ENCODE measurements around the gene VAMP4.
"Not testable (repeated sequence)": the region's sequence is repeated elsewhere in the genome, so short reads cannot be mapped to it uniquely, and the experiment has no call there.

VAMP4 gene

DNA sequence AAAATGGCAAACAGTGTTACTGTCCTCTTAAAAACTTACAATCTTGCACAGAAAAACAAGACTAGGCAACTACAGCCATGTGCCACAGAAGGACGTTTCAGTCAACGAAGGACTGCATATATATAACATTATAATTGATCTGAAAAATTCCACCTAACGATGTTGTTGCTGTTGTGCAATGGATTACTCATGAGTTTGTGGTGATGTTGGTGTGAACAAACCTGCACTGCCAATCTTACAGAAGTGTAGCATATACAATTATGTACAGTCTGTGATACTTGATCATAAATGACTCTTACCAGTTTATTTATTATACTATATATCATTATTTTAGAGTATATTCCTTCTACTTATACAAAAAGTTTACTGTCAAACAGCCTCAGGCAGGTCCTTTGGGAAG, 6.8 kb upstream of the VAMP4 start:
- DNase-seq: no peak

DNA sequence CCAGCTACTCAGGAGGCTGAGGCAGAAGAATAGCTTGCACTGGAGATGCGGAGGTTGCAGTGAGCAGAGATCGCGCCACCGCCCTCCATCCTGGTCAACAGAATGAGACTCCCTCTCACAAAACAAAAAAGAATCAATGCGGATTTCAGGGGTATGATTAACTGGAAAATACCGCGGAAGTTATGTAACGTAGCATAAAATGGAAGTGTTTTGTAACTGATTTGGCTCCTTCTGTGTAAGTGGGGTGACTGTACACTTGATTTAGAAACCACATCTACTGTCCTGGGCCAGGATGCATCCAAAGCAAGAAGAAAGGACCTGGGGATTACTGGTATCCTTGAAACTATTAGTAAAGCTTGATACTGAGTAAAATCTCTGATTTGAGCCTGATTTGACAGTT, 3.1 kb upstream of the VAMP4 start:
- peak; percentile 74 for DNase-seq

DNA sequence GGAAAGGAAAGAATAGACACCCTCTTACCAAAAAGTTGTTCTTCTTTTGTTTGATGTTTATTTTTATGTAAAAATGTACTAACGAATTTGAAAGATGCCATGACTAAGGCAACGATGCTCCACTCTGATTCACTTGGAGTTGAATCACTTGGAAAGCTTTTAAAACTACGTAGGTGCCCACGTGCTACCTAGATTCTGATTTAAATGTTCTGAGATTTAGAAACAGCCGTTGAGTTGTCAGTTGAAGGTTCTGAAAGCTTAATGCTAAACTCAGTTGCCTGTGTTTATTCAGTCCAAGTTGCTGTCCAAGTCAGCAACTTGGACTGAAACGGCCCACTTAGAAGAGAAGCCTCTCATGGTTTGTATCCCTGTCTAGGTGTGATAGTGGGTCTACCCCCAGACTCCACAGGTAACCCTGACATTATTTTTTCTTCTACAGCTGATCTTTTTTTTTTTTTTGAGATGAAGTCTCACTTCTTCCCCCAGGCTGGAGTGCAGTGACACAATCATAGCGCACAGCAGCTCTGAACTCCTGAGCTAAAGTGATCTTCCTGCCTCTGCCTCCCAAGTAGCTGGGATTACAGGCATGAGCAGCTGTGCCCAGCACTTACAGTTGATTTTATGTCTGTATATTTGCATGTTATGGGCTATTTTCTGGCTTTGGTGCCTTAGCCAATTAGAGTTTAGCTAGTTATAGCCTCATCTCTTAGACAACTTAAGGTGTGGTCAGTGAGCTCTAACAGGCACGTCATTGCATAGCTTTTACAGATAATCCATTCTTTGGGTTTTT, 1.4 kb upstream of the VAMP4 start:
- no peak for DNase-seq

DNA sequence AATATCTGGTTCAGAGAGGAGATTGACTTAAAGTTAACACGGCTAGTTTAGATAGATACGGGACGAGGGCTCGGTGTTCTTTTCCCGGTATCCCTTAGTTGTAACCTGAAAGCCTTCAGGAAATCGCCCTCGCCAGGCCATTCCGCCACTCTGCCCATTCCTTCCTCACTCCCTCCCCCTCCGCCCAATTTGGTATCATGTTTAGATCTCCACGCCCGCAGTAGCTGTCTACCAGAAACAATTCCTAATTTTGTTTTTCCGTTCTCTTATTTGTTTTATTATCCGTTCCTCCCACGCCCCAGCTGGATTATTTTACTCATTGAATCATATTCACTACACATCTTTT, 685 bp upstream of the VAMP4 start:
- DNase-seq: no peak

DNA sequence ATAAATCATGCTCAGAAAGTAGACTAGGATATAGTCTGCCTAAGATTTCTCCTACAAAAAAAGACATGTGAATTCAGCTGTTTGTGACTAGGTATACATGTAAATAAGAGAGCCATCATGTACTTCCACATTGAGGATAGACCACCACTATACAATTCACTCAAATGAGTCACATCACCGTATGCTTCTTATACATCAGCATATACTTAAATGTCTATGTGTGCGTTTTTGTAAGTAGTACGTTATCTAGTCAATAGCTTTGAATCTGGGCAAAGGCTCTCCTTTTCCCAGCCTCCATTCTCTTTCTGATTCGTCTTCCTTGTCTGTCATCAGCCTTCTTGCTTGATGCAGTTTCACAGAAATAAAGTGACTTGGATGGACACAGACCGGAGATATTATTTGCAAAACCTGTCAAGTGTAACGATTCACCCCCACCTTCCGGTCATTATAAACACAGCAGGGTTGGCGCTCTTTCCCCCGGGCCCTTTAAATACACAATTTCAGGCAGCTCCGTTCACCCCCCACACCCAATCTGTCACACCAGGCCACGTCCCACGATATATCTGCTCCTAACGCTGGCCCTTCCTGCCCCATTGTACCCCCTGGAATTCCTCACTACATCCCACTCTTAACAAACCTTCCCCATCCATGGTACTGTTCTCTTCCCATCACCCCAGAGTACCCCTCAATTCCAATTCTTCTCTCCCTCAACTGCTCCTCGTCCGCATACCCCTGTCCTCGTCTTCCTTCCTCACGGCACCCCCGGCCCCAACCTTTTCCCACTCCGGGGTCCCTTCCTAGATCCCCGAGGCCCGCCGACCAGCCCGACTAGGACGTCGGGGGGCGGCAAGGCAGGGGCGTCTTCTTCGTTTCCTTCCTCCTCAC, 636 bp downstream of the VAMP4 start:
- peak; percentile 33 for DNase-seq

DNA sequence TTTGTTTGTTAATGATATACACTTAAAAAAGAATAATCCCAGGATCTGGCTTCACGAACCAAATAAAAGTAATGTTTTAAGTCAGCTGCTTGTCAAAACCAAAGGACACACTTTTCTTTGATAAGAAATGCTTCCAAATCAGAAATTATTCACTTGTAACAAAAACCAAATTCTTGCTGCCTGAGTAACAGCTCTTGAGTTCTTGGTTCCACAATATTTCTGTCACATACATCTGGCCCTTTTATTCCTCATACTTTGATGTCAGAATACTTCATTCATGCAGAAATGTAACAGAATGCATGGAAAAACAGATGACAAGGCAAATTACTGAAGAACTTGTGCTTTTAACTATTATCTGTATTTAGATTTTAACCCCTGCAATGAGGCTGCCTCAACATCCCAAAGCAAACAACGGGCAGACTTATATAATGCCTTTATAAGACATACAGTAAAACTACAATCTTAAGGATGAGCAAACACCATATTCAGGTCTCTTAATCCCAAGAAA, 1.5 kb downstream of the VAMP4 start:
- DNase-seq: no peak

DNA sequence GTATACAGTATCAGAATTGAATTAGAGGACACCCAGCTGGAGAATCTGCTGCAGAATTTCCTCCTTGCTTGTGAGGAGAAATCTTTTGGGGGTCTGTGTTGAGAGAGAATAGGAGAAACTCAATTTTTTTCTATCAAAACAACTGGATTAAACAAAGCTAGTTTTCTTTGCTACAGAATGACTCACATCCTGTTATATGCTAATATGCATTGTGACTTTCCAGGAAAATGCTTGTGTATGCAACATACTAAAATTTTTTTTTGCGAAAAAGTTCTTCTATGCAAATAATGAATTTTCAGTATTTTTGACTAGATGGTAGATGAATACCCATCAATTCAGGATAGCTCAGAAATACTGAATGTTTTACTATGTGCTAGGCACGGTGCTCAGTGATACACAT, 2.2 kb downstream of the VAMP4 start:
- DNase-seq: no peak

DNA sequence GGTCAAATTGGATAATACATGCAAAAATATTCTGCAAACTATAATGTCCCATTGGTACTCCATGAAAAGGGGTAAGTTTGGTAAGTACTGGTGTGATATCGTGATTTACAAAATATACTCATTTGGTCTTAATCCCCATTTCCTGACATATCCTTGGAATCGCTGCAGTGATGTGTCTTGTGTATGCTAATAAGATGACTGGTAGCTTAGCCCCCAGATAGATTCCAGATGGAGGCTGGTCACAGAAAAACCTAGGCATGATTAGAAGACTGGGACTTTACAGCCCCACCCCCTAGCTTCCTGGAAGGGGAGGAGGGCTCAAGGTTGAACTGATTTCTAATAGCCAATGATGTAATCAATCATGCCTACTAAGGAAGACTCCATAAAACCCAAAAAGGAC, 3.0 kb downstream of the VAMP4 start:
- no peak for DNase-seq

DNA sequence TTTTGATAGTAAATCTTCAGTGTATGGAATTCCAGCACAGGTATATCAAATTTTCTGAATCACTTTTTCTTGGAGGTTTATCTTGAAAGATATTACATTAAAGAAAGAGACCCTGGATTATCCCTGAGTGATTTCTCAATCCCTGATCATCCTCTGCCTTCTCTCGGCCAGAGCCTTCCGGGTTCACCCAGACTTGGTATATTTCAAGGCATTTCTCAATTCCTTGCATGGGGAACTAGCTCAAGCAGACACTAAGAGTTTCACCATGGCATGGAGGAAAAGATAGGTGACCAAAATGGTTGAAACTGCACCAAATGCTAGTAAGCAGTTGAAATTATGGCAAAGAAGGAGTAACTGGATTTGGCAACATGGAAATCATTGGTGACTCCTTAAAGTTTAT, 5.7 kb downstream of the VAMP4 start:
- peak; percentile 57 for DNase-seq

DNA sequence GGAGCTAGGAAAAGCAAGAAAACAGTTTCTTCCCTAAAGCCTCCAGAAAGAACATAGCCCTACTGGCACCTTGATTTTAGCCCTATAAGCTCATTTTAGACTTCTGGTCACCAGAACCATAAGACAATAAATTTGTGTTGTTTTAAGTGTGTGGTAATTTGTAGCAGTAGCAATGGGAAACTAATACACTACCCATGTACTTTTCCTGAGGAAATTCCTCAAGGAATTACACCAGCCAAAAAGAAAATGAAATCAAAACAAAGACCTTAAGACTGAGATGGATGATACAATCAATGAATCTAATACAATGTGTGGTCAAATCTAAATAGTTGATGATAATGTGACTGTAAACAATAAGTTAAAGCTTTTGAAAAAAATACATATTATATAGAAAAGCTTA, 11.8 kb downstream of the VAMP4 start:
- no peak for DNase-seq

DNA sequence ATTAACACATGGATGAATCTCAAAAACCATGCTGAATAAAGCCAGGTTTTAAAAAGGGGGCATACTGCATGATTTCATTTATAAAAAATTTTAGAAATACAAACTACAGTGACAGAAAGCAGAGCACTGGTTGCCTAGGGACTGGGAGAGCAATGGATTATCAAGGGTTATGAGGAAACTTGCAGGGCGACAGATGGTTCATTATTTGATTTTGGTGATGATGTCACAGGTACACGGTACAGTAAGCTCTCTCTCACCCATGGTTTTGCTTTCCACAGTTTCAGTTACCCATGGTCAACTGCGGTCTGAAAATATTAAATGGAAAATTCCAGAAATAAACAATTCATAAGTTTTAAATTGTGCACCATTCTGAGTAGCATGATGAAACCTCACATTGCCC, 14.1 kb downstream of the VAMP4 start:
- no peak for DNase-seq

DNA sequence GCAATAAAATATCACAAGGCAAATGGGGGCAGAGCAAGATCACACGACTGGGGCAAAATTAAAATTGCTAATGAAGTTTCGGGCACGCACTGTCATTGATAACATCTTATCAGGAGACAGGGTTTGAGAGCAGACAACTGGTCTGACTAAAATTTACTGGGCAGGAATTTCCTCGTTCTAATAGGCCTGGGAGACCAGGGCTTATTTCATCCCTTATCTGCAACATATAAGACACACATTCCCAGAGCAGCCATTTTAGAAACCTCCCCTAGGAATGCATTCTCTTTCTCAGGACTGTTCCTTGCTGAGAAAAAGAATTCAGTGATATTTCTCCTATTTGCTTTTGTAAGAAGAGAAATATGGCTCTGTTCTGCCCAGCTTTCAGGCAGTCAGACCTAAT, 18.7 kb downstream of the VAMP4 start:
- DNase-seq: not testable (repeated sequence)

DNA sequence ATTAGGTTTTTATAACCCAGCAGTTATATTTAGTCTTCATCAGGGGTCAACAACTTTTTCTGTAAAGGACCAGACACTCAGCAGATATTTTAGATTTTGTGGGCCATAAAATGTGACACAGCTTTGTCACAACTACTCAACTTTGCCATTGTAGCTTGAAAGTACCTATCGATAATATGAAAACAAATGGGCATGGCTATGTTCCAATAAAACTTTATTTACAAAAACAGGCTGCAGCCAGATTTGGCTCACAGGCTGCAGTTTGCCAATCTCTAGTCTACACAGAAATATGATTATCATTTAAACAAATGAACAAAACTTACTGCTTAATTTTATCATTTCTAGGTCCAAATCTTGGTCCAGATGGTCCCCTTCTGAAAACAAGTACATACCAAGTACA, 23.0 kb downstream of the VAMP4 start:
- DNase-seq: no peak

DNA sequence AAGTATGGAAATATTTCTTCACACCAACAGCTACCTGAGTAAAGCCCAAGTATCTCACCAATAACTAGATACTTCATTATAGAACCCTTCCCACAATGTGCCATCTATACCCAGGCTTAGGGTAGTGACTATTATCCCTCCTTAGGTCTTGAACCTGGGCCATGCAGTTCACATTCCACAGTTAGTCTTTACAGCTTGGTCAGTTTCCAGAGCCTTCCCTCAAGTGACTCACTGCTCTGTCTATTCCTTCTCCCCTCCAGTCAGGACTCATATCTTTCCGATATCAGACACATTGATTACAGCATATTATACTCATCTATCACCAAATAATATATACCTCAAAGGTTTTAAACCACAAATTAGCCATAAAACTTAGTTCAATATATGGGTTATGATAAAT, 23.6 kb downstream of the VAMP4 start:
- DNase-seq: no peak

DNA sequence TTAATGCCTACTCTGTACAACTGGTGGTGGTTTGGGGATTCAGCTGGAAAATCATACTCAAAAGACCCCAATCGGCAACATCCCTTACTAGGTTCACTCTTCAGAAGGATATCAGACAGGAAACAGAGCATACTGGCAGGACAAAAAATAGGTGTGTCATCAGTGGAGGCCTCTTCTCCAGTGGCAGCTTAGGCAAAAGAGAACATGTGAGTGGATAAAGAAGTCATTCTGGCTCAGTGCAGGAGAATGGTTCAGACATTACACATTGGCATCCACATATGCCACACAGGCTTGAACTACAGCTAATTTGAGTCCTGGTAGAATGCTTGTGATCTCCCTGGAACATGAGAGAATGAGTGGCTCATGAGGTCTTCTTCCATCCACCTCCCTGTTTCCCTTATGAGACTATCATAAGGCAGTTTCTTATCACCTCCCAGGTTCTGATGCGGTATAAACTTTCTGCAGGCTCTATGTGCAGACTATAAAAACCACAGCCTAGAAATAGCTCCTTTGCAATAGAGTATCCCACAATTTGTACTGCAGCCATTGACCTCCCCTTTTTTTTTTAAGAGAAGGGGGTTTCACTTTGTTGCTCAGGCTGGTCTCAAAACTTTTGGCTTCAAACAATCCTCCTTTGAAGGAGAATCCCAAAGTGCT, 24.7 kb downstream of the VAMP4 start:
- no peak for DNase-seq

DNA sequence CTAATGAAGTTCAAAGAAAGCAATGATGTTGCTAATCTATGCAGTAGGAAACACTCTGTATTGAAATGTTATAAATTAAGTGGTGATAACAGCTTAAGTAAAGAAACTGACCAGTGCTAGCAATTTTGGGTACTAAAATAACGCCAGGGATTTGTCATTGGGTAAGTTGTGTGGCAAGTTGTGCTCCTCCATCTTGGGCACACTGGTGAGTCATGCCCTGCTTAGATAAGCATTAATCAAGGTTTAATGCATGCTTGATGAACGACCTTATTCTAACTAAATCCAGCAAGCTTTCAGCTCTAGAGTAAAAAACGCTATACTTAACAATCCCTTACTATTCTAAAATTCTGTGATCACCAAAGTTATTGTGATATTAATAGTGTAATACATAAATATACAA, 25.2 kb downstream of the VAMP4 start:
- DNase-seq: no peak

DNA sequence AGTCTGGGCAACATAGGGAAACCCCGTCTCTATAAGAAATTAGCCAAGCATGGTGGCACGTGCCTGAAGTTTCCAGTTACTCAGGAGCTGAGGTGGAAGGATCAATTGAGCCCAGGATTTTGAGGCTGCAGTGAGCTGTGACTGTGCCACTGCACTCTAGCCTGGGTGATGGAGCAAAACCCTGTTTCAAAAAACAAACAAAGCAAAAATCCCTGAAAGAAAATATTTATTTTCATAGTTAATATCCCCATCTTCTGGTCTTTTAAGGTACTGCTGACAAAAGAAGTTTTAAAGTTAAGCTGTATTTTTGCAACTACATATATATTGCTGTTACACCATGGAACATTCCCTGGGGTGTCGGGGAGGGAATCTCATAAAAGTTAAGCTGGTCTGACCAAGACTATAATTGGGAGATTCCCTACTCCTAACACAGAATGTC, 26.0 kb downstream of the VAMP4 start:
- no peak for DNase-seq

DNA sequence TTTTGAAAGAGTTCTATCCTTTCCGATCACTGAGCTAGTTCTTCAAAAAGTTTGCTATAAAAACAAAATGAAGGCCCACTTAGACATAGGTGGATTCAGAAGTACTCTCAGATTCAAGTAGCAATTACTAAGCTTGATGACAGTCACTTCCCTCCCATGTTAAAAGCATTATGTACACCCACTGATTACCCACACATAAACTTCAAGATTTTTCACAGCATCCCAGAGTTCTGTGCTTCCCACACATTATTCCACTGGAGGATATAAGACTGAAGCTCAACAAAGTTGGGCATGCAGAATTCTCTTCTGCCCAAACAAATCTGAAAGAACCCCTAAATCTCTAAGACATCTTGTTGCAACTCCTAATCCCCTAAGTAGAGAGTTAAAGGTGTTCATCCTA, 29.5 kb downstream of the VAMP4 start:
- no peak for DNase-seq

DNA sequence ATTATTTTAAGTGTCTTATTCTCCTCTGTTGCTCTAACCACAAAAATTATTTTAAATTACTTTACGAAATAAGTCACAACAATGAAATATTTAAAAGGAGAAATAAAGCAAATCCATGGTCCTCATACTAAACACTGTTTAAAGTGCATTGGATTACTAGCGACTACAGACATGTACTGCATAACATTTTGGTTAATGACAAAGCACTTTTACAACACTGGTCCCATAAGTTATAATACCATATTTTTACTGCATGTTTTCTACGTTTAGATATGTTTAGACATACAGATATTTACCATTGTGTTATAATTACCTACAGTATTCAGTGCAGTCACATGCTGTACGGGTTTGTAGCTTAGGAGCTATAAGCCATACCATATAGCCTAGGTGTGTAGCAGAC, 30.2 kb downstream of the VAMP4 start:
- DNase-seq: no peak

DNA sequence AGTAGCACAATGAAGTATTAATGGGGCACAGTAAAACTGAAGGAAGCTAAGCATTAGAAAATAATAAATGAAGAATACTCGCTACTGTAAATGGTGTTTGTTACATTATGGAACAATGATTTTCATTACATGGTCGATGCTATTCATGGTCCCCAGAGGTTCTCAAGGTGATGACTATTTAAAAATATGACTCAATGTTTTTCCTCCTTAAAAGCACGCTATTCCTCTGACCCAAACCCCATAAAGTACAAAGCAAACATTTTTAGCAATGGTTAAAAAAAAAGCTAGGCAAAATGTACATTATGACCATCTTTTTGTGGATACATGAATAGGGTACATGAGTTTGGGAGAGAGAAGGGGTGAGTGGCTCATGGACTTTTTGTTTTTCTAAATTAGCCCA, 34.3 kb downstream of the VAMP4 start:
- DNase-seq: no peak

DNA sequence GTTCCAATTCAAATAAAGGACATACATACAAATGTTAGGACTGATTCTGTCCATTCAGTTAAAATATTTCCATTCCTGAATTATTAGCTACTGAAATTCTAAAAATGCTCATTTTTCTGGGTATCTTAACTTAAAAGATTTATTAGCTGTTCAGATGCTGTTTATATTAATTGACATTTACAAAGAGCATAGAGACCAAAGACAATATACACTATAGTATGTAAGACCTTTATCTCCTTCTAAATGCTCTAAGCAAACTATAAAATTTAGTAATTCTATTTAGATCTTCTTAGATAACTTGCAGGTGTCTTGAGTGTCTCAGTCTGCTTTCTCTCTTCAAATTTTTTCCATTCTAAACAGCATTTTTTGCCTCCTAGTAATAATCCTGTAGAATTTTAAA, 39.3 kb downstream of the VAMP4 start:
- DNase-seq: no peak

DNA sequence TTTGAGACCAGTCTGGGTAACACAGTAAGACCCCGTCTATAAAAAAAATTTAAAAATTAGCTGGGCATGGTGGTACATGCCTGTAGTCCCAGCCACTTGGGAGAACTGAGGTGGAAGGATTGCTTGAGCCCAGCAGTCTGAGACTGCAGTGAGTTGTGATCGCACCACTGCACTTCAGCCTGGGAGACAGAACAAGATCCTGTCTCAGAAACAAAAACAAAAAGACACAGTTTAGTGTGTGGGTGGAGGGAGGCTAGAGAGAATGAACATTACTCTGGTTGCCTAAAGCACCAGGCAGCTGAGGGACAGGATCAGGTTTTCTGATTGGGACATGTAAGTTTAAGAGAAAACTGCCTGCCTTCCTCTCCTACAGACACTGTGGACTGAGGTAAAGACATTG, 42.3 kb downstream of the VAMP4 start:
- DNase-seq: no peak

DNA sequence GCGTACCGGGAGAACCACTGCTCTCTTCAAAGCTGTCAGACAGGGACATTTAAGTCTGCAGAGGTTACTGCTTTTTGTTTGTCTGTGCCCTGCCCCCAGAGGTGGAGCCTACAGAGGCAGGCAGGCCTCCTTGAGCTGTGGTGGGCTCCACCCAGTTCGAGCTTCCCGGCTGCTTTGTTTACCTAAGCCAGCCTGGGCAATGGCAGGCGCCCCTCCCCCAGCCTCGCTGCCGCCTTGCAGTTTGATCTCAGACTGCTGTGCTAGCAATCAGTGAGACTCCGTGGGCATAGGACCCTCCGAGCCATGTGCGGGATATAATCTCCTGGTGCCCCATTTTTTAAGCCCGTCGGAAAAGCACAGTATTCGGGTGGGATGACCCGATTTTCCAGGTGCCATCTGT, 46.1 kb downstream of the VAMP4 start:
- not testable (repeated sequence) for DNase-seq

DNA sequence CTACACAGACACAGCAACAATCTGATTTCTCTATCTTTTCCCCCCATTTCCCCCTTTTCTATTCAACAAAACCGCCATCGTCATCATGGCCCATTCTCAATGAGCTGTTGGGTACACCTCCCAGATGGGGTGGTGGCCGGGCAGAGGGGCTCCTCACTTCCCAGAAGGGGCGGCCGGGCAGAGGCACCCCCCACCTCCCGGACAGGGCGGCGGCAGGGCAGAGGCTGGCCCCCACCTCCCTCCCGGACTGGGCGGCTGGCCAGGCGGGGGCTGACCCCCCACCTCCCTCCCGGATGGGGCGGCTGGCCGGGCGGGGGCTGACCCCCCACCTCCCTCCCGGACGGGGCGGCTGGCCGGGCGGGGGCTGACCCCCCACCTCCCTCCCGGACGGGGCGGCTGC, 48.3 kb downstream of the VAMP4 start:
- not testable (repeated sequence) for DNase-seq
